ENCODE measurements around the gene GNA12. TPM values are rescaled to one million over a fixed set of nuclear protein-coding genes. Genes with fewer than 3 reads are reported as not detected.
"Not testable (repeated sequence)": the region's sequence is repeated elsewhere in the genome, so short reads cannot be mapped to it uniquely, and the experiment has no call there.

Gene GNA12
- polyA plus RNA-seq, 3 donors = 36.8 to 46.9 (median 42.7) TPM

GRCh38 chr7:2773608-2774007, 70.5 kb downstream of the GNA12 start:
- DNase-seq (ENCODE audit: extremely low read depth in 1 of 11, low read depth in 9 of 11, low spot score in 4 of 11) = no peak

GRCh38 chr7:2771274-2771731, 72.8 kb downstream of the GNA12 start:
- DNase-seq (ENCODE audit: extremely low read depth in 1 of 11, low read depth in 9 of 11, low spot score in 4 of 11) = no peak

GRCh38 chr7:2764621-2765020, 79.5 kb downstream of the GNA12 start:
- DNase-seq (ENCODE audit: extremely low read depth in 1 of 11, low read depth in 9 of 11, low spot score in 4 of 11) = no peak

- no peak for DNase-seq (ENCODE audit: extremely low read depth in 1 of 11, low read depth in 9 of 11, low spot score in 4 of 11)
These were observed 80.5 kb downstream of the GNA12 start for GRCh38 chr7:2763597-2763996.

GRCh38 chr7:2761801-2762497, 82.2 kb downstream of the GNA12 start:
- no peak for DNase-seq (ENCODE audit: extremely low read depth in 1 of 11, low read depth in 9 of 11, low spot score in 4 of 11)

- DNase-seq (ENCODE audit: extremely low read depth in 1 of 11, low read depth in 9 of 11, low spot score in 4 of 11) = no peak
These were observed 82.9 kb downstream of the GNA12 start for GRCh38 chr7:2761131-2761624.

- peak in 3 of 11 donors; percentile 31 to 50 (median 34) for DNase-seq (ENCODE audit: extremely low read depth in 1 of 11, low read depth in 9 of 11, low spot score in 4 of 11)
These were observed 83.8 kb downstream of the GNA12 start for GRCh38 chr7:2760098-2760889.

GRCh38 chr7:2759736-2760097, 84.4 kb downstream of the GNA12 start:
- no peak for DNase-seq (ENCODE audit: extremely low read depth in 1 of 11, low read depth in 9 of 11, low spot score in 4 of 11)

- no peak for DNase-seq (ENCODE audit: extremely low read depth in 1 of 11, low read depth in 9 of 11, low spot score in 4 of 11)
These were observed 85.2 kb downstream of the GNA12 start for GRCh38 chr7:2758673-2759616.

GRCh38 chr7:2757904-2758672, 86.0 kb downstream of the GNA12 start:
- DNase-seq (ENCODE audit: extremely low read depth in 1 of 11, low read depth in 9 of 11, low spot score in 4 of 11) = no peak

GRCh38 chr7:2757361-2757903, 86.7 kb downstream of the GNA12 start:
- no peak for DNase-seq (ENCODE audit: extremely low read depth in 1 of 11, low read depth in 9 of 11, low spot score in 4 of 11)

- DNase-seq (ENCODE audit: extremely low read depth in 1 of 11, low read depth in 9 of 11, low spot score in 4 of 11) = no peak
These were observed 88.6 kb downstream of the GNA12 start for GRCh38 chr7:2755531-2755930.

- no peak for DNase-seq (ENCODE audit: extremely low read depth in 1 of 11, low read depth in 9 of 11, low spot score in 4 of 11)
These were observed 89.2 kb downstream of the GNA12 start for GRCh38 chr7:2754912-2755311.

GRCh38 chr7:2754086-2754485, 90.0 kb downstream of the GNA12 start:
- DNase-seq (ENCODE audit: extremely low read depth in 1 of 11, low read depth in 9 of 11, low spot score in 4 of 11) = no peak

GRCh38 chr7:2753148-2753547, 91.0 kb downstream of the GNA12 start:
- DNase-seq (ENCODE audit: extremely low read depth in 1 of 11, low read depth in 9 of 11, low spot score in 4 of 11) = no peak

- no peak for DNase-seq (ENCODE audit: extremely low read depth in 1 of 11, low read depth in 9 of 11, low spot score in 4 of 11)
These were observed 93.0 kb downstream of the GNA12 start for GRCh38 chr7:2751086-2751485.

GRCh38 chr7:2750004-2750407, 94.1 kb downstream of the GNA12 start:
- no peak for DNase-seq (ENCODE audit: extremely low read depth in 1 of 11, low read depth in 9 of 11, low spot score in 4 of 11)

GRCh38 chr7:2748684-2749083, 95.4 kb downstream of the GNA12 start:
- DNase-seq (ENCODE audit: extremely low read depth in 1 of 11, low read depth in 9 of 11, low spot score in 4 of 11) = not testable (repeated sequence)

All from renal cortex interstitium (tissue), 11 donors.